ENCODE measurements around the gene KIR2DL4.
"Not testable (repeated sequence)": the region's sequence is repeated elsewhere in the genome, so short reads cannot be mapped to it uniquely, and the experiment has no call there.

The KIR2DL4 gene

DNA sequence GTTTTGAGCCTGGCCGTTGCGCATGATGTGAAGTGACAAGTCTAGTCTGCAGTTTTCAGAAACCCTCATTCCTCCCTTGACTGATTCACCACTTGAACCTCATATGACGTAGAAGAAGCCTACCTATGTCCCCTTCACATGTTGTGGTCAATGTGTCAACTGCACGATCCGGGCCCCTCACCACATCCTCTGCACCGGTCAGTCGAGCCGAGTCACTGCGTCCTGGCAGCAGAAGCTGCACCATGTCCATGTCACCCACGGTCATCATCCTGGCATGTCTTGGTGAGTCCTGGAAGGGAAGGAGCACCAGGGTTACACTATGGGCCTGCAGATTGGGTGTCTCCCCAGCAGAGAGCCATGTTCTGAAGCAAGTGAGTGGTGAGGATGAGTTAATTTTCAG lies at the start of gene KIR2DL4:
KIR2DL4 (plus strand) TSS at position 201 of the 400 bp plus-strand sequence; CDS start at position 243, 42 bp downstream.
- DNase-seq (ENCODE audit: low spot score) = no peak

DNA sequence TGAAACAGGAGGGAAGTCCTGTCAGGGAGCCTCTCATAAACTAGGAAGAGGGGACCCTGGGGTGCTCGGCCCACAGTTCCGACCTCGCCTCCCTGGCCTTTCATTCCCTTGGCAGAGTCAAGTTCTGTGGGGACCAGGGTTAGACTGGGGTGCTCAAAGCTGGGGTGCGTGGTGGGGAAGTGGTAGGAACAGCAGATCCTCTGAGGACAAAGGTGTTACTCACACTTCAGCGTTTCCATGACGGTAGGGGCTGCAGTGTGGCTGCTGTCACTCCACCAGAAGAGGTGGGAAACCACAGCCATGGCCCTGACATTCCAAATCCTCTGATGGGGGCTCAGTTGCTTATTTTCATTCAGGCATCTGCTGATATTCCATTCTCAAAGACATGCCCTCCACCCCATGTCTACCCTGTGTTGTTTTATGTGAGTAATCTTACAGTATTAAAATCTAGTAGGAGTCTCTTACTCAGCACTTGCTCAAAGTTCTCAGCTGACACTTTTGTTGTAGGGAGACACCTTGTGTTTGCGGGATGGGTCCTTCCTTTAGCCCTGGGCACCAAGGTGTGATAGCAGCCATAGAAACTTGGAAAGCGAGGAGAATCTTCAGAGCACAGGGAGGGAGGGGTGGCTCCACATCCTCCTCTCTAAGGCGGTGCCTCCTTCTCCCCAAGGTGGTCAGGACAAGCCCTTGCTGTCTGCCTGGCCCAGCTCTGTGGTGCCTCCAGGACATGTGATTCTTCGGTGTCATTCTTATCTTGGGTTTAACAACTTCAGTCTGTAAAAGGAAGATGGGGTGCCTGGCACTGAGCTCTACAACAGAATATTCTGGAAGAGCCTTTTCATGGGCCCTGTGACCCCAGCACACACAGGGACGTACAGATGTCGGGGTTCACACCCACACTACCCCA lies 47.0 kb upstream of the KIR2DL4 start:
- DNase-seq (ENCODE audit: low spot score) = not testable (repeated sequence)

DNA sequence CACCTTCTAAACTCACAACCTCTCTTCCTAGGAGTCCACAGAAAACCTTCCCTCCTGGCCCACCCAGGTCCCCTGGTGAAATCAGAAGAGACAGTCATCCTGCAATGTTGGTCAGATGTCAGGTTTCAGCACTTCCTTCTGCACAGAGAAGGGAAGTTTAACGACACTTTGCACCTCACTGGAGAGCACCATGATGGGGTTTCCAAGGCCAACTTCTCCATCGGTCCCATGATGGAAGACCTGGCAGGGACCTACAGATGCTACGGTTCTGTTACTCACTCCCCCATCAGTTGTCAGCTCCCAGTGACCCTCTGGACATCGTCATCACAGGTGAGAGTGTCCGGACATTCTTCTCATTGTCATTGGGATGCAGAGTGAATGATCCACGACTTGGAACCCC lies 44.8 kb upstream of the KIR2DL4 start:
- not testable (repeated sequence) for DNase-seq (ENCODE audit: low spot score)

DNA sequence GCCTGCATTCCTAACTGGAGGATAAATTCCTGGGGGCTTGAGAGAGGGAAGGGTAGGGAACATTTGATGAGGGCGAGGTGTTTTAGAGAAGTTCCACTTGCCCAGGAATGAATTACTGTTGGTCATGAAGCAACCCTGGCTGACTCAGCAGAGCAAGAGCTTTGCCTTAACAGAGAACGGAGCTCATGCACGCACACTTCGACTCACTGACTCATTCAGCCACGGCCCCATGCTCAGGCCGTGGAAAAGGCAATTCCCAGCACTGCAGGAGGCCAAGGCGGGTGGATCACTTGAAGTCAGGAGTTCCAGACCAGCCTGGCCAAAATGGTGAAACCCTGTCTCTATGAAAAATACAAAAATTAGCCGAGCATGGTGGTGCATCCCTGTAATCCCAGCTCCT lies 39.2 kb upstream of the KIR2DL4 start:
- not testable (repeated sequence) for DNase-seq (ENCODE audit: low spot score)

DNA sequence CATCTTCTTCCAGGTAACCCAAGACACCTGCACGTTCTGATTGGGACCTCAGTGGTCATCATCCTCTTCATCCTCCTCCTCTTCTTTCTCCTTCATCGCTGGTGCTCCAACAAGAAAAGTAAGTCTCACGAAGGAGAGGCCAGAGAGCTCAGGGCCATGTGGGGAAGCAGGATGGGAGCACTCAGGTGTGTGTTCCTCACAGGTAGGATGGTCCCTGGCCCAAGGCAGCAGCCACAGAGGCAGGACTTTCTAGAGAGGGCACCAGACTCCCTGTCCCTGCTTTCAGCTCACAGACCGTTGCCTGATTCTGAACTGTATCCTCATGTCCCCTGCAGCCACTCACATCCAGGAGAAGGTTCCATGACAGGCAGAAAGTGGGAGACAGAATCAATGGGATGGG lies 36.9 kb upstream of the KIR2DL4 start:
- not testable (repeated sequence) for DNase-seq (ENCODE audit: low spot score)

DNA sequence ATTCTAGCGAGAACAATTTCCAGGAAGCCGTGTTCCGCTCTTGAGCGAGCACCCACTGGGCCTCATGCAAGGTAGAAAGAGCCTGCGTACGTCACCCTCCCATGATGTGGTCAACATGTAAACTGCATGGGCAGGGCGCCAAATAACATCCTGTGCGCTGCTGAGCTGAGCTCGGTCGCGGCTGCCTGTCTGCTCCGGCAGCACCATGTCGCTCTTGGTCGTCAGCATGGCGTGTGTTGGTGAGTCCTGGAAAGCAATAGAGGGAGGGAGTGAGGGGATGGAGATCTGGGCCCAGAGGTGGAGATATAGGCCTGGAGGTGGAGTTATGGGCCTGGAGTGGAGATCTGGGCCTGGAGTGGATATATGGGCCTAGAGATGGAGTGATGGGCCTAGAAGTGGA lies 33.8 kb upstream of the KIR2DL4 start, which contains the start of gene KIR2DL1:
KIR2DL1 (plus strand) TSS at position 148 of the 400 bp plus-strand sequence; CDS start at position 206, 58 bp downstream.
- not testable (repeated sequence) for DNase-seq (ENCODE audit: low spot score)

DNA sequence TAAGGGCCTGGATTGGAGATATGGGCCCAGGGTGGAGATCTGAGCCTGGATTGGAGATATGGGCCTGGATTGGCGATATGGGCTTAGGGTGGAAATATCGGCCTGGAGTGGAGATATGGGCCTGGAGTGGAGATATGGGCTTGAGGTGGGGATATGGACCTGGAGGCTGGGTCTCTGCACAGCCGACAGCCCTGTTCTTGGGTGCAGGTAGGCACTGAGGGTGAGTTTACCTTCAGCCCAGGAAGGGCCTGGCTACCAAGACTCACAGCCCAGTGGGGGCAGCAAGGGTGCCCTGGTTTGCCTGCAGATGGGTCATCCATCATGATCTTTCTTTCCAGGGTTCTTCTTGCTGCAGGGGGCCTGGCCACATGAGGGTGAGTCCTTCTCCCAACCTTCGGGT lies 32.9 kb upstream of the KIR2DL4 start:
- DNase-seq (ENCODE audit: low spot score) = not testable (repeated sequence)

DNA sequence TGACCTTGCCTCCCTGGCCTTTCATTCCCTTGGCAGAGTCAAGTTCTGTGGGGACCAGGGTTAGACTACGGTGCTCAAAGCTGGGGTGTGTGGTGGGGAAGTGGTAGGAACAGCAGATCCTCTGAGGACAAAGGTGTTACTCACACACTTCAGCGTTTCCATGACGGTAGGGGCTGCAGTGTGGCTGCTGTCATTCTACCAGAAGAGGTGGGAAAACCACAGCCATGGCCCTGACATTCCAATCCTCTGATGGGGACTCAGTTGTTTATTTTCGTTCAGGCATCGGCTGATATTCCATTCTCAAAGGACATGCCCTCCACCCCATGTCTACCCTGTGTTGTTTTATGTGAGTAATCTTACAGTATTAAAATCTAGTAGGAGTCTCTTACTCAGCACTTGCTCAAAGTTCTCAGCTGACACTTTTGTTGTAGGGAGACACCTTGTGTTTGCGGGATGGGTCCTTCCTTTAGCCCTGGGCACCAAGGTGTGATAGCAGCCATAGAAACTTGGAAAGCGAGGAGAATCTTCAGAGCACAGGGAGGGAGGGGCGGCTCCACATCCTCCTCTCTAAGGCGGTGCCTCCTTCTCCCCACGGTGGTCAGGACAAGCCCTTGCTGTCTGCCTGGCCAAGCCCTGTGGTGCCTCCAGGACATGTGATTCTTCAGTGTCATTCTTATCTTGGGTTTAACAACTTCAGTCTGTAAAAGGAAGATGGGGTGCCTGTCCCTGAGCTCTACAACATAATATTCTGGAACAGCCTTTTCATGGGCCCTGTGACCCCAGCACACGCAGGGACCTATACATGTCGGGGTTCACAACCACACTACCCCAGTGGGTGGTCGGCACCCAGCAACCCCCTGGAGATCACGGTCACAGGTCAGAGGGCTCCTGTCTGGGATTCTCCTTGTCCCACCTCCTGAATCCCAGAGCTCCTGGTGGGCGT lies 32.1 kb upstream of the KIR2DL4 start:
- not testable (repeated sequence) for DNase-seq (ENCODE audit: low spot score)

DNA sequence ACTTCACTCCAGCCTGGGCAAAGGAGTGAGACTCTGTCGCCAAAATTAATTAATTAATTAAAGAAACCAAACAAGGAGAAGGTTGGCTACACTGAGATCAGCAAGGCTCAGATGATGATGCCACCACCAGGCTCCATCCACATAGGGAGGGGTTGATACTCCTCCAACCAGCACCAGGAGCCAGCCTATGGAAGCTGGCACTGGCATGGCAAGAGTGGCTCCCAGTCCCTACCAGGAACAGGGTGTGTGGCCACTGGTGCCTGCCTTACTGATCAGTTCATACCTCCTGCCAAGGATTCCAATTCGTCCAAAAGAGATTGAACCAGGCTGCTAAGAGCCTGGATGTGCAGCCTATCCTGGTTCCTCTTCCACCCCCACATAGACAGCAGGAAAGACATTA lies 30.7 kb upstream of the KIR2DL4 start:
- DNase-seq (ENCODE audit: low spot score) = not testable (repeated sequence)

DNA sequence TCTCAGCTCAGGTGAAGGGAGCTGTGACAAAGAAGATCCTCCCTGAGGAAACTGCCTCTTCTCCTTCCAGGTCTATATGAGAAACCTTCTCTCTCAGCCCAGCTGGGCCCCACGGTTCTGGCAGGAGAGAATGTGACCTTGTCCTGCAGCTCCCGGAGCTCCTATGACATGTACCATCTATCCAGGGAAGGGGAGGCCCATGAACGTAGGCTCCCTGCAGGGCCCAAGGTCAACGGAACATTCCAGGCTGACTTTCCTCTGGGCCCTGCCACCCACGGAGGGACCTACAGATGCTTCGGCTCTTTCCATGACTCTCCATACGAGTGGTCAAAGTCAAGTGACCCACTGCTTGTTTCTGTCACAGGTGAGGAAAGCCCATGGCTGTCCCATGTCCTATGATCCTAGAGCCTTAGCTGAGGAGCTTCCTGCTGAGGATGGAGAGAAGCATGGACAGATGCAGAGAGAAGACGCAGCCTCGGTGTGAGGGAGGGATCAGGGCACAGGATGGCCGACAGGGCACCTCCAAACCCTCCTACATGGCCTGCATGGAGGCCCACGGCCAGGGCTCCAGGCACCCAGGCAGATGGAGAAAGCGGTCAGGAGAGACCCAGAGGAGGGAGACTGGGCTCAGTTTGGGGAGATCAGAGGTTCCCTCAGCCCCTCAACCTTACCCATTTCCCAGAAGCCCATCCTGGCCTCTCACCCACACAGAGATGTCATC lies 28.2 kb upstream of the KIR2DL4 start:
- DNase-seq (ENCODE audit: low spot score) = not testable (repeated sequence)

DNA sequence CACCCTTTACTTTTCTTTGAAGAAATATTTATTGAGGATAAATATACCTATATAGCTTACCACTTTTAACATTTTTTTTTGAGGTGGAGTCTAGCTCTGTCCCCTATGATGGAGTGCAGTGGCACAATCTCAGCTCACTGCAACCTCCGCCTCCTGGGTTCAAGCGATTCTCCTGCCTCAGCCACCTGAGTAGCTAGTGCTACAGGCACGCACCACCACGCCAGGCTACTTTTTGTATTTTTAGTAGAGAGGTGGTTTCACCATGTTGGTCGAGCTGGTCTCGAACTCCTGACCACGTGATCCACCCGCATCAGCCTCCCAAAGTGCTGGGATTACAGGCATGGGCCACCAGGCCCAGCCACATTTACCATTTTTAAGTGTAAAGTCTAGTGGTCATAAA lies 27.6 kb upstream of the KIR2DL4 start:
- not testable (repeated sequence) for DNase-seq (ENCODE audit: low spot score)

DNA sequence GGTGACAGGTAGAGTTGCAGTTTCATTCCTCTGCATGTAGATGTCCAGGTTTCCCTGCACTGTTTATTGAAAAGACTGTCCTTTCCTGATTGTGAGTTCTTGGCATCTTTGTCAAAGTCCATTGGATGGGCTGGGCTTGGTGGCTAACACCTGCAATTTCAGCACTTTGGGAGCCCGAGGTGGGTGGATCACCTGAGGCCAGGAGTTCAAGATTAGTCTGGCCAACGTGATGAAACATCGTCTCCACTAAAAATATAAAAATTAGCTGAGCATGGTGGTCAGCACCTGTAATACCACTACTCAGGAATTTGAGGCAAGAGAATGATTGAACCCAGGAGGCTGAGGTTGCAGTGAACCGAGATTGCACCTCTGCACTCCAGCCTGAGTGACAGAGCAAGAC lies 25.6 kb upstream of the KIR2DL4 start:
- not testable (repeated sequence) for DNase-seq (ENCODE audit: low spot score)

DNA sequence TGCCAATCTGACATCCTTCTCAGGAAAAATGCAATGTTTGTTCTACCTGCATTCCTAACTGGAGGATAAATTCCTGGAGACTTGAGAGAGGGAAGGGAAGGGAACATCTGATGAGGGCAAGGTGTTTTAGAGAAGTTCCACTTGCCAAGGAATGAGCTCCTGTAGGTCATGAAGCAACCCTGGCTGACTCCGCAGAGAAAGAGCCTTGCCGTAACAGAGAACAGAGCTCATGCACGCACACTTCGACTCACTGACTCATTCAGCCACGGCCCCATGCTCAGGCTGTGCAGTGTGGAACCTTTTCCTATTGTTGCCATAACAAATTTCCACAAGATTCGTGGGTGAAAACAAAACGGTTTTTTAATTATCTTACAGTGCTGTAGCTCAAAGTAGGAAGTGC lies 24.5 kb upstream of the KIR2DL4 start:
- DNase-seq (ENCODE audit: low spot score) = not testable (repeated sequence)

DNA sequence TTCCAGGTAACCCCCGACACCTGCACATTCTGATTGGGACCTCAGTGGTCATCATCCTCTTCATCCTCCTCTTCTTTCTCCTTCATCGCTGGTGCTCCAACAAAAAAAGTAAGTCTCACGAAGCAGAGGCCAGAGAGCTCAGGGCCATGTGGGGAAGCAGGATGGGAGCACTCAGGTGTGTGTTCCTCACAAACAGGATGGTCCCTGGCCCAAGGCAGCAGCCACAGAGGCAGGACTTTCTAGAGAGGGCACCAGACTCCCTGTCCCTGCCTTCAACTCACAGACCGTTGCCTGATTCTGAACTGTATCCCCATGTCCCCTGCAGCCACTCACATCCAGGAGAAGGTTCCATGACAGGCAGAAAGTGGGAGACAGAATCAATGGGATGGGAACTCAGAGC lies 20.5 kb upstream of the KIR2DL4 start:
- not testable (repeated sequence) for DNase-seq (ENCODE audit: low spot score)

DNA sequence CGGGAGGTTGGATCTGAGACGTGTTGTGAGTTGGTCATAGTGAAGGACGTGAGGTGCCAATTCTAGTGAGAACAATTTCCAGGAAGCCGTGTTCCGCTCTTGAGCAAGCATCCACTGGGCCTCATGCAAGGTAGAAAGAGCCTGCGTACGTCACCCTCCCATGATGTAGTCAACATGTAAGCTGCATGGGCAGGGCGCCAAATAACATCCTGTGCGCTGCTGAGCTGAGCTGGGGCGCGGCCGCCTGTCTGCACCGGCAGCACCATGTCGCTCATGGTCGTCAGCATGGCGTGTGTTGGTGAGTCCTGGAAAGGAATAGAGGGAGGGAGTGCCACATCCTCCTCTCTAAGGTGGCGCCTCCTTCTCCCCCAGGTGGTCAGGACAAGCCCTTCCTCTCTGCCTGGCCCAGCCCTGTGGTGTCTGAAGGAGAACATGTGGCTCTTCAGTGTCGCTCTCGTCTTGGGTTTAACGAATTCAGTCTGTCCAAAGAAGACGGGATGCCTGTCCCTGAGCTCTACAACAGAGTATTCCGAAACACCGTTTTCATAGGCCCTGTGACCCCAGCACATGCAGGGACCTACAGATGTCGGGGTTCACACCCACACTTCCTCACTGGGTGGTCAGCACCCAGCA lies 17.2 kb upstream of the KIR2DL4 start:
- not testable (repeated sequence) for DNase-seq (ENCODE audit: low spot score)

DNA sequence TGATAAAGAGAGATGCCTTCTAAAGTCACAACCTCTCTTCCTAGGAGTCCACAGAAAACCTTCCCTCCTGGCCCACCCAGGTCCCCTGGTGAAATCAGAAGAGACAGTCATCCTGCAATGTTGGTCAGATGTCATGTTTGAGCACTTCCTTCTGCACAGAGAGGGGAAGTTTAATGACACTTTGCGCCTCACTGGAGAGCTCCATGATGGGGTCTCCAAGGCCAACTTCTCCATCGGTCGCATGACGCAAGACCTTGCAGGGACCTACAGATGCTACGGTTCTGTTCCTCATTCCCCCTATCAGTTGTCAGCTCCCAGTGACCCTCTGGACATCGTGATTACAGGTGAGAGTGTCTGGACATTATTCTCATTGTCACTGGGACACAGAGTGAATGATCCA lies 15.3 kb upstream of the KIR2DL4 start:
- DNase-seq (ENCODE audit: low spot score) = not testable (repeated sequence)

DNA sequence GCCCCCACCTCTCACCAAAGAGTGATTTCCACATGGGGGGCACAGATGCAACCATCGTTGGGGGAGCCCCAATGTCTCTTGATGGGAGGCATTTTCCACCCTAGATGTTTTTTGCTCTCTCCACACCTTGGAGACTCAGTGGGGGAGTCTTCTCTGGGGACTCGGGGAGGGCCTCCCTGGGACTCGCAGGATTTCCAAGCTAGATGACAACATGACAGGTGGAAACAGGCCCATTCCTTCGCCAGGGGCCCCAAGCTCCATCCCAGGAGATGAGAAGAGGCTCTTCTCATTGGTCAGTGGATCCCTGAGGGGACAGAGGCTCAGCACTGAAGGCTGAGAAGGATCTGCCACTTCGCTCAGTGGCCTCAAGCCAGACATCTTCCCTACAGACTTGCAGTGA lies 12.7 kb upstream of the KIR2DL4 start:
- DNase-seq (ENCODE audit: low spot score) = no peak

DNA sequence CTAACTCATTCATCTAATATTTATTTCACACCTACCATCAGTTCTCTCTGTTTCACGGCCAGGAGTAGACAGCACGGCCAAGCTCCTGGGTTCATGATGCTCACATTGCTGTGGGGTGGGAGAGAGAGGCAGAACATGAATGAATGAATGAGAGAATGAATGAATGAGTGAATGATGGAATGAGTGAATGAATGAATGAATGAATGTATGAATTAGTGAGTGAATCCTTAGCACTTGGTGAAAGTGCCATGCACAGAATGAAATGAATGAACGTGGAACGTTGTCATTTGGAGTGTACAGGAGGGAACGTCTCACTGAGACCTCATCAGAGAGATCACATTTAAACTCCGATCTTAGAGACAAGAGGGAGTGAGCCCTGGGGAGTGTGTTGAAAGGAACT lies 11.9 kb upstream of the KIR2DL4 start:
- no peak for DNase-seq (ENCODE audit: low spot score)

DNA sequence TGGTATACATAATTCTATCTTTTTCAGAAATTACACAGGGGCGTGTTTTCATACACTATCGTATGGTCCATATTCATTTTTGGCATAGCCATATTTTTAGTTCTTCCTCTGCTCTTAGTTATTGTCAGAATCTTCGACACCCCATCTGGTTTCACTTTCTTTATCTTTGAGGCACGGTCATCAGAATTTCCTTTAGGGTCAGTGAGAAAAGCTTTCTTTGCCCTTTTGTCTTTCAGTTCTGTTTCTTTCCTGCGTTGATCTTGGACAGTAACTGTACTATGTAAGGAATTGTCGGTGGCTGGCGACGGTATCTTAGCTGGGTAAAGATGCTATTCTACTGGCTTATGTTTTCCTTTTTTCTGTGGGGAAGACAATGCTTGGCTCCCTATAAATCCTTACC lies 10.6 kb upstream of the KIR2DL4 start:
- no peak for DNase-seq (ENCODE audit: low spot score)

DNA sequence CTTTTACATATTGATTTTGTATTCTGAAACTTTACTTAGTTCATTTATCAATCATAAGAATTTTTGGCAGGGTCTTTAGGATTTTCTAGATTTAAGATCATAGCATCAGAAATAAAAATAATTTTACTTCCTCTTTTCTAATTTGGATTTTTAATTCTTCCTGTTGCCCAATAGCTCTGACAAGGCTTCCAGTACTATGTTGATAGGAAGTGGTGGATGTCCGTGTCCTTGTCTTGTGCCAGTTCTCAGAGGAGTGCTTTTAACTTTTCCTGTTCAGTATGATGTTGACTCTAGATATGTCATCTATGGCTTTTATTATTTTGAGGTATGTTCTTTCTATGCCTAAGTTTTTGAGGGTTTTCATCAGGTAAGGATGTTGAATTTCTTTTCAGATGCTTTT lies 7.7 kb upstream of the KIR2DL4 start:
- no peak for DNase-seq (ENCODE audit: low spot score)

DNA sequence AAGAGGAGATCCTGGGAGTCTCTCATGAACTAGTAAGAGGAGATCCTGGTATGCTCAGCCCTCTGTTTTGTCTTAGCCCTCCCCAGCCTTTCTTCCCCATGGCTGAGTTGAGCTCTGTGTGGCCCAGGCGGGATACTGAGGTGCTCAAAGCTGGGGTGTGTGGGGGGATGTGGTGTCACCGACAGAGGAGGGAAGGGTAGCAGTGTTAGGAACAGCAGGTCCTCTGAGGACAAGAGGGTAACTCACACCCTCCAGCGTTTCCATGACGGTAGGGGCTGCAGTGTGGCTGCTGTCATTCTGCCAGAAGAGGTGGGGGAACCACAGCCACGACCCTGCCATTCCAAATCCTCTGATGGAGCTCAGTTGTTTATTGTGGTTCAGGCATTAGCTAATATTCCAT lies 691 bp downstream of the KIR2DL4 start:
- no peak for DNase-seq (ENCODE audit: low spot score)

Data from AG08395 (cell line).